ENCODE measurements around the gene RXRB.
A peak's percentile ranks its signal among the peaks of the same experiment; 100 is the strongest.

The RXRB gene

DNA sequence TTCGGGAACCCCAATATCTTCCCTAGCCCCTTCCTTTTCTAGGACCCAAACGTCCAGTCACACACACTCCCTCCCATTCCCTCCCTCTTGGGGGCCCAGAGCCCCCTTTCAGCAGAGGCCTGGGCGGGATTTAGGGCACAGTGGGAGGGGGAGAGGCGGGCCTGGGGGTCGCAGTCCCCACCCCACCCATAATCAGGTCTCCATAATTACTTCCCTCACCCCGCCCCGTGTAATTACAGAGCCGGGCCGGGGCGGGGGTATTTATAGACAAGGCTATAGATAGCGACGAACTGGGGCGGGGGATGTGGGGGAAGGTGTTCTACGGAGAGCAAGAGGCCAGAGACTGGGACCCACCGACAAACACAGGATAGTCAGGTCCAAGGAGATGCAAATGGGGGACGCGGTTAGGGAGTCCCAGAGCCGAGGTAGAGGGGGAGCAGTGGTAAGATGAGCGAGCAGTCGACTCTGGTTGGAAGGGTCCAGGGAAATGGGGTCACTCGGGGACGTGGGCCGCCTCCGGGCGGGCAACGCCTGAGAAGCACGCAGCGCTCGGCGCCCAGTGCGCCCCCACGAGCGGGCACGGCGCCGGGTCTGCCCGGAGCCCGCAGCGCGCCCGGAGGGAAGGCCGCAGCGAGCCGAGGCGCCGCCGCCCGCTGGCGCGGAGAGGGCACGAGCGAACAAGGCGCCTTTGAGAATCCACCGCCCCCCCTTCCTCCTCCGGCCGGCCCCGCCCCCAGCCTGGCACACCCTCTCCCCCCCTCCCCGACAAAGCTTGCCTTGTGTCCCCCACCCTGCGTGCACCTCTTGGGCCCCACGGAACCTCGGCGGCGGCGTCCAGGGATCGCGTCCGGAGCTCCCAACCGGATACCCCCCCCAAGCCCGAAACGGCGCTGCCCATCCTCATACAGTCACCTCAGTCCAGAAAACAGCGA is 7.5 kb downstream of the RXRB start:
- no peak for TF ChIP-seq CTCF (IDR thresholded peaks at IDR 0.05; ENCODE audit: low read depth, low read length)
- peak overlapping the region; percentile 29 for H3K4me3 ChIP-seq (ENCODE audit: low read depth, low read length)
- DNase-seq (ENCODE audit: low read depth, low spot score), result no peak
- in situ Hi-C loops (cut with HindIII; ENCODE audit: low sequenced_read_pairs), result no loop called here

- no peak for TF ChIP-seq CTCF (IDR thresholded peaks at IDR 0.05; ENCODE audit: low read depth, low read length)
- peak within 1 kb of the TSS; percentile 29 for H3K4me3 ChIP-seq (ENCODE audit: low read depth, low read length)
- no peak for DNase-seq (ENCODE audit: low read depth, low spot score)
- in situ Hi-C loops (cut with HindIII; ENCODE audit: low sequenced_read_pairs), result no loop called here
Measured at GRCh38 chr6:33192105-33192646, 8.3 kb downstream of the RXRB start, which contains the start of gene COL11A2. Gene COL11A2 (minus strand): TSS chr6:33192467. CDS start chr6:33192240, 227 bp downstream.

- in situ Hi-C loops (cut with HindIII; ENCODE audit: low sequenced_read_pairs), result no loop called here
- H3K4me3 ChIP-seq (ENCODE audit: low read depth, low read length), result no peak overlapping the region
- no peak for DNase-seq (ENCODE audit: low read depth, low spot score)
- TF ChIP-seq CTCF (IDR thresholded peaks at IDR 0.05; ENCODE audit: low read depth, low read length), result no peak
Measured at GRCh38 chr6:33191383-33192104, 8.9 kb downstream of the RXRB start.

DNA sequence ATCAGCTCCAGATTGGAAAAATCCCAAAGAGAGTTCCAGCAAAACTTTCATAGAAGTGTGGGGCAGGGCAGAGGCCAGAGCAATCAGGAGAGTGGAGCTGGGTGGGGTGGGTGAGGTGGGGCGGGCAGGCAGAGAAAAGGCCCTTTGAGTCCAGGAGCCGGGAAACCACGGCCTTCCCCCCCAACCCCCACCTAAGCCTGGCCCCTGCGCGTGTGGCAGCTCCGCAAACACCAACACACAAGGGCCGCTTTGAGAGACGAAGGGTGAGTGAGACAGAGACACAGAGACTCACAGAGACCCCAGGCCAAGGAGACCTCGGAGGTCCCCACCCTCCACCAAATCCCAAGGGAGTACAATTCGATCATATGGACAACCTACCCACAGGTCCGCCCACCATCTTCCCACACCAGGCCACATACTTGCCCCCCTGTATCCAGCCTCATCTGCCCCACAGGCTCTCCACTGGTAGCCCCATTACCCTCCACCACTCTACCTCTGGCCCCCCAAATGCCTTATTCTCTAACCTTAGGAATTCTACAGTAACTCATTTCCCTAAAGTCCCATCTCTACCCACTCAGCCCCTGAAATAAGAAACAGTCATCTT is 9.9 kb downstream of the RXRB start:
- in situ Hi-C loops (cut with HindIII; ENCODE audit: low sequenced_read_pairs), result no loop called here
- DNase-seq (ENCODE audit: low read depth, low spot score), result no peak
- H3K4me3 ChIP-seq (ENCODE audit: low read depth, low read length), result no peak overlapping the region
- TF ChIP-seq CTCF (IDR thresholded peaks at IDR 0.05; ENCODE audit: low read depth, low read length), result no peak

- TF ChIP-seq CTCF (IDR thresholded peaks at IDR 0.05; ENCODE audit: low read depth, low read length), result no peak
- no peak for DNase-seq (ENCODE audit: low read depth, low spot score)
- in situ Hi-C loops (cut with HindIII; ENCODE audit: low sequenced_read_pairs), result no loop called here
- no peak overlapping the region for H3K4me3 ChIP-seq (ENCODE audit: low read depth, low read length)
Measured at GRCh38 chr6:33189625-33190448, 10.6 kb downstream of the RXRB start.

Measured in astrocyte of the spinal cord (primary cell).